ENCODE results near the gene MARCKSL1.

DNA sequence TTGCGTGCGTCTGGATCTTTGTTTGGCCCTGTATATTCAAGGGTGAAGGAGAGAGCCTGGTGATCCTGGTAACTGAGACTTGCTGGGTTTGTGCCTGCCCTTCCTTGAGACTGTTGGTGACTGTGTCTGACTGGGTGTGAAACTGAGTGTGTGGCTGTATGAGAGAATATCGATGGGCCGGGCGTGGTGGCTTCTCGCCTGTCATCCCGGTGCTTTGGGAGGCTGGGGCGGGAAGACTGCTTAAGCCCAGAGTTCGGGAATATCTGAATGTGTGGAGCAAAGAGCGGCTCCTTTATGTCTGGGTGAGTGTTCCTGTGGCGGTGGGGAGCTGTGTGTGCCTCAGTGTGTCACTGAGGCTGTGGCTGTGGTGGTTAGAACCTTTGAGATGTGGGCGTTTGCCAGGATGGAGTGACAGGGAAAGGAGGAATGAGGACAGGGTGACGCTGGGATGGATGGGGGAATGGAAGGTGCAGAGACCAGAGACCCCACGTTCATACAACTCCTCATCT, 2.7 kb upstream of the MARCKSL1 start:
- TF ChIP-seq, protein P1, sequence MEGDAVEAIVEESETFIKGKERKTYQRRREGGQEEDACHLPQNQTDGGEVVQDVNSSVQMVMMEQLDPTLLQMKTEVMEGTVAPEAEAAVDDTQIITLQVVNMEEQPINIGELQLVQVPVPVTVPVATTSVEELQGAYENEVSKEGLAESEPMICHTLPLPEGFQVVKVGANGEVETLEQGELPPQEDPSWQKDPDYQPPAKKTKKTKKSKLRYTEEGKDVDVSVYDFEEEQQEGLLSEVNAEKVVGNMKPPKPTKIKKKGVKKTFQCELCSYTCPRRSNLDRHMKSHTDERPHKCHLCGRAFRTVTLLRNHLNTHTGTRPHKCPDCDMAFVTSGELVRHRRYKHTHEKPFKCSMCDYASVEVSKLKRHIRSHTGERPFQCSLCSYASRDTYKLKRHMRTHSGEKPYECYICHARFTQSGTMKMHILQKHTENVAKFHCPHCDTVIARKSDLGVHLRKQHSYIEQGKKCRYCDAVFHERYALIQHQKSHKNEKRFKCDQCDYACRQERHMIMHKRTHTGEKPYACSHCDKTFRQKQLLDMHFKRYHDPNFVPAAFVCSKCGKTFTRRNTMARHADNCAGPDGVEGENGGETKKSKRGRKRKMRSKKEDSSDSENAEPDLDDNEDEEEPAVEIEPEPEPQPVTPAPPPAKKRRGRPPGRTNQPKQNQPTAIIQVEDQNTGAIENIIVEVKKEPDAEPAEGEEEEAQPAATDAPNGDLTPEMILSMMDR (conservative IDR thresholded peaks at IDR 0.05), result no peak
- no peak for TF ChIP-seq ZFX (IDR thresholded peaks at IDR 0.05)

All from C4-2B (cell line).